CD1c-positive myeloid dendritic cell (primary cell): ENCODE results near the gene KCNJ9.
"Not testable (repeated sequence)": the region's sequence is repeated elsewhere in the genome, so short reads cannot be mapped to it uniquely, and the experiment has no call there.

Source experiments
- DNase-seq: peaks from one replicate; pipeline ENCODE4 v3.0.0-alpha.2; 2016; ENCODE audit errors: extremely low spot score

Gene KCNJ9

DNA sequence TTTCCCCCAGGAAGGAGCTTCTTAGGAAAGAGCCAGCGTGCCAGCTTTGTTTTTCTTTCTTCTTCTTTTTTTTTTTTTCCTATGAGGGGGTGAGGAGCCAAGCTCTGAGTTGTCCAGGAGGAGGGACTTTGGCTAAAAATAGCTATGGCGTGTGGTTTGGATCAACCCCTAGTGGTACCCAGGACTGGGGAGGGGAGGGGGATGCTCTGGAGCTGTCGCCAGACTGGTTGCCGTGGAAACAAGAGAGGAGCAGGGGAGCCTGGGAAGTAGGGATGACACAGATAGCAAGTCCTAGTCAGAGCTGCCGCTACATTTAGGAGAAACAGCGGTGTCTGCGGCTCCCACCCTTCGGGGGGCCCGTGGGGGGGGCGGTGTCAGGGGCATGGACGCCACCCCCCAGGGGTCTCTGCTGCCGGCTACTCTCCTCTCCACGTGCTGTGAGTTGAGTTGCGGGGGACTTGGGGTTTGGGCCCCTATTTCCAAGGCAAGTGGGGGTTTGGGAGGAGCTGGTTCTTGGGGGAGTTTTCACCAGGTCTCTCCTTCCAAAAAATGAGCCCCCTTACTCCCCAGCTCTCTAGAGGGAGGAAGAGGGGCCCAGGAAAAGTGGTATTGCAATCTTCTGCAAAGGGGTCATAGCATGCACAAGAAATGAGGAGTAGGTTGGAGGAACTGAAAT lies at the start of gene KCNJ9:
KCNJ9 (plus strand) TSS at position 278 of the 676 bp plus-strand sequence. CDS start 2,493 bp downstream, outside the sequence.
- no peak for DNase-seq

DNA sequence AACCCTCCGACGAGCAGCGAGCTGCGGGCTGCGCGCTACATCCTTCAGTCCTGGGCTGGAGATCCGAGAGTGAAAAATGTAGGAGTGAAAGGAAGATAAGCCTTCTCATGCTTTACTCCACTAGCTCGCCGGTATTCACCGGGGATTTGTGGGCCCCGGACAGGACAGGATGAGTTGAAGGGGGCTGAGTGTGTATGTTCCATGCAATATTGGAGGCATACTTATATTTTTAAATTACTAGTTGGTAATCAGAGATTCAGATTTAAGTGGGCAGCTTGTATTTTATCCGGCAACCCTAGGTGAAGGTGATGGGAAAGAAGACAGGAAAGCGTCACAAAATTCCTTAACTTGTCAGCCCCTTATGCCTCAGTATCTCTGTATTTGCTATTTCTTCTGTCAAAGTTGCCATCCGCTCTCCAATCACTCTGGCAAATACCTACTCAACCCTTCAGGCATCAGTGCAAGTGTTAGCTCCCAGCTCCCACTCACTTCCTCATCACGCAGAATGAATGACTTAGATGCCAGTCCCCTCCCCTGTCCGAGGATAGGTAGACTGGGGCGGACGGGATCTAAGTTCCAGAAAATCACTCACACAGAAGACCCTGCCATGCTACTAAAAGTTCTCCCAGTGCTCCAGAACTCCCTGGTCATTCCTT lies 49.0 kb upstream of the KCNJ9 start:
- DNase-seq = peak; percentile 8

DNA sequence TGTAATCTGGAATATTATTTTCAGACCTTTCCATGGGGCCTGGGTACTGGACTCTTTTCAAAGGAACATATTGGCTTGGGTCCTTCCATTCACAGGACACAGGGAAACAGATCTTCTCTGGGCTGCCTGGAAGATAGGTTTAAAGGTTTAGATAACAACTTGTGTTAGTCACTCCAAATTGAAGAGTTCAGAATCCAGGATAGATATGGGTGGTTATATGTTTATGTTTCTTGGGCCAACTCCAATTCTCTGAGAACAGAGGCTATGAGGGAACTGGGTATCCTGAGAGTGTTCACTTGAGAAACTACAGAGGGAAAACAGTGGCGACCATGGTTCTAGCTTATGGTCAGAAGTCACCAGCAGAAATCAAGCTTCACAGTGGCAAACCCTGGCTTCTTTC lies 40.9 kb upstream of the KCNJ9 start:
- DNase-seq = no peak

DNA sequence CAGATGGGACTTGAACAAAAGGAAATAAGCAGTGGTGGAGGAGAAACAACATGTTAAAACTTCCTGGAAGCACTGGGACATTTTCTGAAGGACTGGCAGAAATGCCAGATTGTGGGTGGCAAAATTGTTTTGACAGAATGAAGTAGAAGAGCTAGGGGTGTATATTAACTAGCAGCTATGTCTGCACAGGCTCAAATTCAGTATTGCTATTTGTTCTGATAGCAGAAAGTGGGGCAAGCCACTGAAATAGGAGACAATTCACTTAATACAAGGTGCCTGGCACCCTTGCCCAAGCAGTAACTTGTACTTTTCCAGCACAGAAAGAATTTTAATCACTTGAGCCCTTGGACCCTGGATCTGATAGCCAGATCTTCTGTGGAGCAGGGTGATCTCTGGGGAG lies 37.8 kb upstream of the KCNJ9 start:
- DNase-seq = no peak

DNA sequence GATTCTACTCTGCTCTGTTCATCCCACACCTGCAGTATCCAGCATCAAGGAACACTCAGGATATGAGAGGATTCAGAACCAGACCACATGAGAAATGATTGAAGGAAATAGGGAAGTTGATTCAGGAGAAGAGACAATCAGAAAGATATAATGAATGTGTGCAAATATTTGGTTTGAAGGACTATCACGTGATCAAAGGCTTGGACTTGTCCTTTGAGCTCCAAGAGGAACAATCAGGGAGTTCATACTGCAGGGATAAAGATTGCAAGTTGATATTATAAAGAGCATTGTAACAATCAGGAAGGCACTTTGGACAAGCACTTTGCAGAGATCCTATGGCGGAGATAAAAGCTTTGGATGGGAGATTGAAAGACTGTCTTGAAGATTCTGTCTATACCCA lies 35.7 kb upstream of the KCNJ9 start:
- peak; percentile 3 for DNase-seq

GRCh38 chr1:160046494-160047110 lies 34.7 kb upstream of the KCNJ9 start:
- peak; percentile 64 for DNase-seq

GRCh38 chr1:160047111-160047991 lies 34.0 kb upstream of the KCNJ9 start:
- peak; percentile 20 for DNase-seq

DNA sequence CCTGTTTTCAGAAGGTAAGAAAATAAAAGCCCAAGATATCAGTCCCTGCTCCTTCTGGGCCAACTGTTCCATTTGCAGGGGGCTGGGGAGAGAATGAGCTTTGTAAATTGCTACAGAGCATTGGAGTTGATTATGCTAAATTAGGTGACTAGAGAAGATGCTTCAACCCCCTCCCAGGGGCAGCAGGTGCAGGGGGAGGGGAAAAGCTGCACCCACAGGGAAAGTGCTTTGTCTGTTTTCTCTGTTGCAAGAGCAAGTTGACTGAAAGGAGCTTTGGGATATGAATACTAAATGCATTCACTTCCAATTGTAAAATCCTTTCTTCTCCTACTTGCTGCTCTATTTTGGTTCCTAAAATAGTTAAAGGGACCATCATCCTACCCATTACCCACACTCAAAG lies 33.0 kb upstream of the KCNJ9 start:
- no peak for DNase-seq

GRCh38 chr1:160049101-160049500 lies 32.2 kb upstream of the KCNJ9 start:
- DNase-seq = no peak

DNA sequence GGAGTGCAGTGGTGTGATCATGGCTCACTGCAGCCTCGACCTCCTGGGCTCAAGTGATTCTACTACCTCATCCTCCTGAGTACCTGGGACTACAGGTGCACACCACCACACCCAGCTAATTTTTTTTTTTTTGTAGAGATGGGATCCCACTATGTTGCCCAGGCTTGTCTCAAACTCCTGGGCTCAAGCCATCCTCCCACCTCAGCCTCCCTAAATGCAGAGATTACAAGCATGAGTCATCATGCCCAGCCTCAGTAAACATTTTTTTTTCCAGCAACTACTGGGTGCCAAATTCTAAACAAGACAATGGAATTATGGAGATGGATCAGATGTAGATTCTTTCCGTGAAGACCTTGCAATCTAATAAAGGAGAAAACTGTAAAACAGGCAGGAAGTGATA lies 31.2 kb upstream of the KCNJ9 start:
- DNase-seq = not testable (repeated sequence)

GRCh38 chr1:160050619-160051018 lies 30.7 kb upstream of the KCNJ9 start:
- DNase-seq = no peak

GRCh38 chr1:160052936-160053335 lies 28.4 kb upstream of the KCNJ9 start:
- DNase-seq = no peak

DNA sequence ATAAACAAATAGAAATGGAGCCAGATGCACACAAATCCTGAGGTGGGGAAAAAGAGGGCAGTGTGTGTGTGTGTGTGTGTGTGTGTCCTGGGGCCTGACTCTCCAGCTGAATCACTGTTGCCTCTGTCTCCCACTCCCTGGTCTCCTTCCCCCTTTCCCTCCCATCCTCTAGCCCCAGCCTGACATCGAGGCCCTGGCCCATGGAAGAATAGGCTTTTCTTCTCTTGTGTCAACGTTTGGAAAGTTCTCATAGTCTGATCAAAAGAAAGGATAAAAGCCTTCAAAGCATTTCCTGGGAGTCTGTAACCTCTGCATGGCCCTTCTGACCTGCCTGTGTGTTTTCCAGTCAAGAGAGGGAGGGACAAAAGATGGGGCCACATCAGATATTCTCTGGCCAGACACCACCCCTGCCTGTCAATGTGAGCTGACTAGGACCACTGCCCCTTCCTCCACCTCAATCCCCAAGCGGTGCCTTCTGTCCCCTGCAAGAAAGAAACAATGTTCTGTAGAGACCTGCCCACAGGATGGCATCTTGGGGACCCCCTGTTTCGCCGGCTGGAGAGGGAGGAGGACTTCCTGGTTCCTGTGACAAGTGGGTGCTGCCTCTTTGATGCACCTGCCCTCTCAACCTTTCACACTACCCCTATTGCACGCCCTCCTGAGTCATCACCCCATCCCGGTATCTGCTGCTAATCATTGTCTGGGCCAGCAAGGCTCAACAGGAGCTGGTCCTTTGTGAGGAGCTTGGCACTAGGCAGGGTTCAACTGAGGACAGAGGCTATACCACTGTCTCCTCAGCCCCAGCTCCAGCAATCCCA lies 27.6 kb upstream of the KCNJ9 start:
- DNase-seq = no peak

DNA sequence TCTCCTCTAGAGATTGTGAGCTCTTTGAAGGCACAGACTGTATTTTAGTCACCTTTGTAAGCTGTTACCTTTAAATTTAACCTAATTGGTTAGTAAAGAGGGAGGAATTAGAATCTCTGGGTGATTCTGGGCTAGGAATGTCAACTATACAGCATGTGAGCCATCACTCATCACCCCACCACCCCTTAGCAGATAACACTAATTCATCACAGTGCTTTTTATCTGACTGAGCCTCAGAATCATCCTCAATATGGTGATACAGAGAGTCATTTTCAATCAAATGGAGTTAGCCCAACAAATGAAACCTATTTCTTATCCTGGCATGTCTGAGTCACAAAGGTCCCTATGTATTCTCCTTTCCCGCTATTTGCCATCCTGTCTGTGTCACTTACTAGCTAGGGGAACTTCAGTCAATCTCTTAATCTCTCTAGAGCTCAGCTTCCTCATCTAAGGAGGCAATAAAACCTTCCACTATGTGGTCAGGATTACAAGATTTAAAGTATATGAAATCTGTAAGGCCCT lies 24.6 kb upstream of the KCNJ9 start:
- DNase-seq = no peak

- DNase-seq = no peak
Observed at GRCh38 chr1:160058087-160058486, 23.3 kb upstream of the KCNJ9 start.

- DNase-seq = no peak
Observed at GRCh38 chr1:160061369-160062229, 19.7 kb upstream of the KCNJ9 start.

DNA sequence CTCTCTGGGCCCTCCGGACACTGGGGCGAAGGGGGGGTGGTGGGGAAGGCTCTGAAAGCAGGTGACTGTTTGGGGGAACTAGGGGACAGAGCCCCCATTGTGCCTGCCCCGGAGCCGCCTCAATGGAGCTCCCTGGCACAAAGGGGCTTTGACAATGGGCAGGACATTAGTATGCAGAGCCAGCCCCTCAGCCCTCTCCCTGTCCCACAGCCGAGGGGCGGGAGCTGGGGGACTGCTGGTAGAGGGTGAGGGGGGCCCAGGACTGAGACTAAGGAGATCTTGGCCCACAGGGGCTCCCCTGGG lies 19.2 kb upstream of the KCNJ9 start:
- no peak for DNase-seq

DNA sequence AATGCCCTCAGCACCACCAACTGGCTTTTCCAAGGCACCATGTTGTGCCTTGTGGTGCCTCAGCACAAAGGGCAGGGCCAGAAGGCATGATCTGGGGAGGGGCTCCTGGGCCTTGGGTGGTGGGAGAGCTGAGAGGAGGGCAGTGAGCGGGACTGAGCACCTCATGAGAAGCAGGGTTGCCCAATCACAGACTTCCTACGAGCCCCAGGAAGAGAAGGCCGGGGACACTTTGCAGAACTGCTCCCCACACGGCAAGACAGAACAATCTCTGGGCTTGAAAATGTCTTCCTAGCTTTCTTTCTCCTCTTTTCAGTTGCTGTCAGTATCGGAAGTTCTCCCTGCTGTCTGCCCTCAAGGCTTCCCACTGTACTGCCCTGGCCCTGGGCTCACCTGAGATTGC lies 18.2 kb upstream of the KCNJ9 start:
- peak; percentile 21 for DNase-seq

- DNase-seq = peak; percentile 8
Observed at GRCh38 chr1:160064164-160064563, 17.2 kb upstream of the KCNJ9 start.

GRCh38 chr1:160064746-160065145 lies 16.6 kb upstream of the KCNJ9 start:
- DNase-seq = no peak
